Astrocyte (in vitro differentiated cells and primary cell): Measurements from ENCODE around the gene MICAL3. TPM values are rescaled to one million over a fixed set of nuclear protein-coding genes. Genes with fewer than 3 reads are reported as not detected.
A peak's percentile ranks its signal among the peaks of the same experiment; 100 is the strongest.

Experiments
- DNase-seq: peaks from one replicate; pipeline ENCODE4 v3.0.0-alpha.2; 2010; ENCODE audit warnings: low read depth
- FAIRE-seq: peaks from 2 replicates; lab custom pipeline; 2011; peaks lifted over from hg19 to GRCh38; lab: Jason Lieb, UNC
- H2AFZ ChIP-seq: 2 replicates; pipeline ENCODE4 v1.6.0; 2012; ENCODE audit warnings: low read depth, low read length, inconsistent platforms
- H3K27ac ChIP-seq: 2 replicates; pipeline ENCODE4 v1.5.1; 2011; ENCODE audit warnings: low read depth, low read length, inconsistent platforms
- H3K27me3 ChIP-seq: 2 replicates; pipeline ENCODE4 v1.6.0; 2011; ENCODE audit warnings: low read length, inconsistent platforms; ENCODE audit not compliant: insufficient read depth
- H3K36me3 ChIP-seq: 2 replicates; pipeline ENCODE4 v1.5.1; 2011; ENCODE audit warnings: low read length, inconsistent platforms; ENCODE audit not compliant: insufficient read depth
- H3K4me1 ChIP-seq: 2 replicates; pipeline ENCODE4 v1.5.1; 2011; ENCODE audit warnings: low read length, inconsistent platforms; ENCODE audit not compliant: insufficient read depth
- H3K4me2 ChIP-seq: 2 replicates; pipeline ENCODE4 v1.6.0; 2012; ENCODE audit warnings: low read length, inconsistent platforms
- H3K4me3 ChIP-seq: 2 replicates; pipeline ENCODE4 v1.5.1; 2011; ENCODE audit warnings: low read depth, mild to moderate bottlenecking, low read length, inconsistent platforms; ENCODE audit not compliant: insufficient read depth
- H3K79me2 ChIP-seq: 2 replicates; pipeline ENCODE4 v1.6.0; 2012; ENCODE audit warnings: mild to moderate bottlenecking, low read length, inconsistent platforms; ENCODE audit not compliant: insufficient read depth
- H3K9ac ChIP-seq: 2 replicates; pipeline ENCODE4 v1.6.0; 2012; ENCODE audit warnings: mild to moderate bottlenecking, low read length, inconsistent platforms
- H3K9me3 ChIP-seq: 2 replicates; pipeline ENCODE4 v1.5.1; 2012; ENCODE audit warnings: low read depth, mild to moderate bottlenecking, low read length, inconsistent platforms; ENCODE audit not compliant: insufficient read depth
- H4K20me1 ChIP-seq: 2 replicates; pipeline ENCODE4 v1.6.0; 2012; ENCODE audit warnings: low read length, inconsistent platforms; ENCODE audit not compliant: insufficient read depth
- H3K27ac Mint-ChIP-seq: one replicate; pipeline ENCODE4 v1.8.0; 2021; ENCODE audit warnings: mild to moderate bottlenecking, mixed read lengths; ENCODE audit not compliant: unreplicated experiment
- H3K27me3 Mint-ChIP-seq: one replicate; pipeline ENCODE4 v1.8.0; 2021; ENCODE audit warnings: low read depth, mixed read lengths; ENCODE audit not compliant: unreplicated experiment
- H3K36me3 Mint-ChIP-seq: one replicate; pipeline ENCODE4 v1.8.0; 2021; ENCODE audit warnings: low read depth, mixed read lengths; ENCODE audit not compliant: unreplicated experiment
- H3K4me1 Mint-ChIP-seq: one replicate; pipeline ENCODE4 v1.8.0; 2021; ENCODE audit warnings: low read depth, mixed read lengths; ENCODE audit not compliant: unreplicated experiment
- H3K4me3 Mint-ChIP-seq: one replicate; pipeline ENCODE4 v1.8.0; 2021; ENCODE audit warnings: mild to moderate bottlenecking, moderate library complexity, mixed read lengths; ENCODE audit not compliant: unreplicated experiment
- H3K9me3 Mint-ChIP-seq: one replicate; pipeline ENCODE4 v1.8.0; 2021; ENCODE audit warnings: mild to moderate bottlenecking, mixed read lengths; ENCODE audit not compliant: unreplicated experiment
- CTCF ChIP-seq: IDR thresholded peaks from 2 replicates; pipeline ENCODE4 v1.5.1; 2011; ENCODE audit warnings: low read depth, mild to moderate bottlenecking, inconsistent platforms, low read length, moderate library complexity; ENCODE audit not compliant: insufficient read depth
- EZH2 ChIP-seq: IDR thresholded peaks from 2 replicates; pipeline ENCODE4 v1.6.1; 2012; ENCODE audit warnings: mild to moderate bottlenecking, low read length, inconsistent platforms; ENCODE audit not compliant: insufficient read depth
- total RNA-seq: library from RNA; stranded (reverse); gene quantifications from 2 replicates; pipeline ENCODE4 v1.2.1, GENCODE V29; 2021

Gene MICAL3
- total RNA-seq, 1 donor from 2014 or later: 113 TPM

GRCh38 chr22:17814830-17815229, 209.5 kb downstream of the MICAL3 start:
- Histone ChIP-seq H2AFZ (no peak overlapping the region), H3K9me3 (no peaks in the 10 kb centered on the region), H3K4me3 (no peak overlapping the region), H3K27me3 (no peaks in the 10 kb centered on the region), H3K27ac (no peak overlapping the region), H3K4me1 (no peaks in the 10 kb centered on the region), H3K9ac (no peak overlapping the region), H3K4me2 (no peak overlapping the region), H3K36me3 (peaks cover 4% of the 10 kb centered on the region), H3K79me2 (no peaks in the 10 kb centered on the region), H4K20me1 (no peaks in the 10 kb centered on the region)
- Mint-ChIP-seq H3K36me3 (peaks cover 28% of the 10 kb centered on the region), H3K4me3 (no peak overlapping the region), H3K27me3 (no peaks in the 10 kb centered on the region), H3K9me3 (no peaks in the 10 kb centered on the region), H3K27ac (peak overlapping the region; percentile 41), H3K4me1 (no peaks in the 10 kb centered on the region)
- DNase-seq (no peak), FAIRE-seq (no peak)
- no peak for TF ChIP-seq CTCF
- no peak for TF ChIP-seq EZH2

- FAIRE-seq: no peak
- DNase-seq: no peak
- peaks cover 7% of the 10 kb centered on the region for H3K36me3 ChIP-seq
These were observed 210.3 kb downstream of the MICAL3 start for GRCh38 chr22:17814084-17814483.

More at GRCh38 chr22:17814084-17814483, 210.3 kb downstream of the MICAL3 start:
- Histone ChIP-seq H3K27ac (no peak overlapping the region), H3K4me1 (no peaks in the 10 kb centered on the region), H3K4me3 (no peak overlapping the region), H3K9ac (no peak overlapping the region), H3K9me3 (no peaks in the 10 kb centered on the region), H3K4me2 (no peak overlapping the region), H3K27me3 (no peaks in the 10 kb centered on the region), H3K79me2 (no peaks in the 10 kb centered on the region), H4K20me1 (no peaks in the 10 kb centered on the region), H2AFZ (no peak overlapping the region)
- no peaks in the 10 kb centered on the region for H3K4me1 Mint-ChIP-seq
- H3K27ac Mint-ChIP-seq: no peak overlapping the region
- H3K9me3 Mint-ChIP-seq: no peaks in the 10 kb centered on the region
- H3K4me3 Mint-ChIP-seq: no peak overlapping the region
- peaks cover 25% of the 10 kb centered on the region for H3K36me3 Mint-ChIP-seq
- no peak for TF ChIP-seq CTCF
- no peak for TF ChIP-seq EZH2
- no peaks in the 10 kb centered on the region for H3K27me3 Mint-ChIP-seq
